Activated CD8-positive, alpha-beta memory T cell treated with anti-CD3 and anti-CD28 coated beads for 48 hours (primary cell): ENCODE measurements around the gene PPM1F.
A peak's percentile ranks its signal among the peaks of the same experiment; 100 is the strongest.

Experiments used
- DNase-seq, 3 experiments: peaks; one replicate each; pipeline ENCODE4 v3.0.0-alpha.2; 2020; ENCODE audit warnings: low read depth in 2 of 3, low spot score in 2 of 3

Gene PPM1F, protein sequence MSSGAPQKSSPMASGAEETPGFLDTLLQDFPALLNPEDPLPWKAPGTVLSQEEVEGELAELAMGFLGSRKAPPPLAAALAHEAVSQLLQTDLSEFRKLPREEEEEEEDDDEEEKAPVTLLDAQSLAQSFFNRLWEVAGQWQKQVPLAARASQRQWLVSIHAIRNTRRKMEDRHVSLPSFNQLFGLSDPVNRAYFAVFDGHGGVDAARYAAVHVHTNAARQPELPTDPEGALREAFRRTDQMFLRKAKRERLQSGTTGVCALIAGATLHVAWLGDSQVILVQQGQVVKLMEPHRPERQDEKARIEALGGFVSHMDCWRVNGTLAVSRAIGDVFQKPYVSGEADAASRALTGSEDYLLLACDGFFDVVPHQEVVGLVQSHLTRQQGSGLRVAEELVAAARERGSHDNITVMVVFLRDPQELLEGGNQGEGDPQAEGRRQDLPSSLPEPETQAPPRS

DNA sequence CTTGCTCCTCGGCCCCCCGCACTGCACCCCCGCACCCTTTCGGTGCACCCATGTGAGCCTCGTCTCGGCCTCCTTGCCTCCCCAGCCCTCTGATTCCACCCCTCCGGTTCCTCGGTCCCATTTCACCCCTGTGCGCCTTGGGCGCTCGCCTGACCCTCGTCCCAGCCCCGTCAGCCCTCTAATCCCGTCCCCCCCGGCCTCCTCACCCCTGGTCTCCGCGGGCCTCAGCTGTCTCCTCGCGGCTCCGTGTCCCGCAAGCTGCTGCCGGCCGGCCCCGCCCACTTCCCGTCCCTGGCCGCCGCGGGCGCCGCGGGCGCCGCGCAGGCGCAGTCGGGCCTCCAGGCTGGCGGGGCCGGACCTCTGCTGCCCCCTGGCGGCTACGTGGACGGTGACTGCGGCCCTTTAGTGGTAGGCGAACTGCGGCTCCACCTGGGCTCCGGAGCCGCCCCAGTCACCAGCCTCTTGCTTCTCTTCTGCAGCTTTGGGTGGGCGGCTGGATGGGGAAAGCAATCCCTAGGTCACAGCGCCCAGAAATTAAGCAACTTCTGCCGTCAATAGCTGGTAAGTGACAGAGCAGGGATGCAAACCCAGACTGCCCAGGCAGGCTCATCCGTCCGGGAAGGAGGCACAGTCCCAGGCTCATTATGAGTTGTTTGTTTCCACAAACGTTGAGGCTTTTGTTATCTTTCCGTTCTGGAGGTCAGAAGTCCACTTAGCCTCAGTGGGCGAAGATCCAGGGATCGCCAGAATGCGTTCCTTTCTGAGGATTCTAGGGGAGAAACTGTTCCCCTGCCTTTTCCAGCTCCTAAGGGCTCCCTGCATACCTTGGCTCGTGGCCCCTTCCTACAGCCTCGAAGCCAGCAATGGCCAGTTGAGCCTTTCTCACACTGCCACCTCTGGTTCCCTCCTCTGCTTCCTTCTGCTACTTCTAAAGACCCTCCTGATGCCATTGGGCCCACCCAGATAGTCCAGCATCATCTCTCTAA lies at the start of gene PPM1F:
Gene PPM1F (minus strand): TSS at position 263 of the 986 bp plus-strand sequence. CDS start 6,800 bp downstream, outside the sequence.
- peak; percentile 80 to 93 (median 90) for DNase-seq

DNA sequence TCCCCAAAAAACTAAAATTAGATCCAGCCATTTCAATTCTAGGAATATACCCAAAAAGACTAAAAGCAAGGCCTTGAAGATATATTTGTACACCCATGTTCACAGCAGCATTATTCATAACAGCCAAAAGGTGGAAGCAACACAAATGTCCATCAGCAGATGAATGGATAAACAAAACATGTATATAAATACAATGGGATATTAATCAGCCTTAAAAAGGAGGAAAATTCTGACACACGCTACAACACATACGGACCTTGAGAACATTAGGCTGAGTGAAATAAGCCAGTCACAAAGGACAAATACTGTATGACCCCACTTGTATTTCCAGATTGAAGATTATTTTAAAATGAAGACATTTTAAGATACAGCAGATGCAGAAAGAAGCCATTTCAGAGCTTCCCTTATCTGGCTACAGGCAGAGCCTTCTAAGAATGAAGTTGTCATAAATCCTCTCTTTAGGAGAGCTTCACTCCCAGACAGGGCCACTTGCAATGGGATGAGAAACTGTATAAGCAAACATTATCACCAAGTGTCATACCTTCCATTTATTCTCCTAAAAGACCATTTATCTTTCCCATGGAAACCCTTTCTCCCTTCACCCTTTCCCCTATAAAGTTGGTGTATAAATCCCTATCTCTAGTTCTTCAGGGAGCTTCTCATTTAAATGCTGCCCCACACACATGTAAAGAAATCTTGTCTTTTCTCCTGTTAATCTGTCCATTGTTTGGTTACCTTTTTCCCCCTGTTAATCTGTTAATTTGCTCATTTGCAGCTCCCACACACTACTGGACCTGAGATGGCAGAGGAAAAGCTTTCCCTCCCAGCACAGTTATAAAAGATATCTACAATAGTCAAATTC lies 49.2 kb upstream of the PPM1F start:
- no peak for DNase-seq

DNA sequence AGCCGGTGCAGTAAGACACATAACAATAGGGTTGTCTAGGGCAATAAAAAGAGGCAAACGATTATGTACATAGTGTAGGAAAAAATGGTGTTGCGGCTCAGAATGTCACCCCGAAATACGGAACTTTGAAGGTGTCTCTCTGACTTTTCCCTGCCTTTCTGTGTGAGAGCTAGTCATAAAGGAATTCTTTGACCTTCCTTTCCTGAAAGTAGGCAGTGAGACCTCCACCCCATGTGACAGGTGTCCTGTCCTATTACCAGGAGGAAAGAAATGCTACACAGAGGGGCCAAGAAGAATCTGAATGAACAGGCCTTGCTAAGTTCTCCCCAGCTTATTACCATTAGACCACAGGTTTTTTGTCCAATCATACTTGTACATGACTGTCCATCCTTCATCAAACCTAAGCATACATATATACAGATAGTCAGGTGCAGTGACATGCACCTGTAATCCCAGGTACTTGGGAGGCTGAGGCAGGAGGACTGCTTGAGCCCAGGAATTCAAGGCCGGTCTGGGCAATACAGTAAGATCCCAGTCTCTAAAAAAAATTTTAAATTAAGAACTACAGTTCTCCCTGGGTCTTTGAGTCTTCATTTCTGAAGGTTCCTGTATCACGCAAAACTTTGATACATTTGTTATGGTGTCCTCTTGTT lies 46.1 kb upstream of the PPM1F start:
- DNase-seq: no peak

DNA sequence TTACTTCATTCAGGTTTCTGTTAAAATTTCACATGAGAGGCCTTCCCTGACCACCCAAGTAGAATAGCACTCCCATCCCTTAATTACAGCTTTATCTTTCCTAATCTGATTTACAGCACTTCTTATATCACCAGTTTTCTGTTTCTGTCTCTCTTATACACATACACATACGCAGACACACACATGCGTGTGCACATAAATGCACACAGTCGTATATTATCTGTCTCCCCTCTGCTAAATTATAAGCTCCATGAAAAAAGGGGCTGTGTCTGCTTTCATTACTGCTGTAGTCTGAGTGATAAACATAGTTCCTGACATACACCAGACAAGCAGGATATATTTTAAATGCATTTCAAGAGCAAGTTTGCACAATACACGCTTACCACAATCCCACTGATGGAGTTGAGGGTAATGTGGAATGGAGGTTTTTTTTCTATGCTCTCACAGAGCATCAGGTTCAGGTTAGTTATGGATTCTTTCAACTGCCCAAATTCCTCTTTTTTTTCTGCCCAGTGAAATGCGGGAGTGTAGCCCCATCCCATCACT lies 43.6 kb upstream of the PPM1F start:
- no peak for DNase-seq

DNA sequence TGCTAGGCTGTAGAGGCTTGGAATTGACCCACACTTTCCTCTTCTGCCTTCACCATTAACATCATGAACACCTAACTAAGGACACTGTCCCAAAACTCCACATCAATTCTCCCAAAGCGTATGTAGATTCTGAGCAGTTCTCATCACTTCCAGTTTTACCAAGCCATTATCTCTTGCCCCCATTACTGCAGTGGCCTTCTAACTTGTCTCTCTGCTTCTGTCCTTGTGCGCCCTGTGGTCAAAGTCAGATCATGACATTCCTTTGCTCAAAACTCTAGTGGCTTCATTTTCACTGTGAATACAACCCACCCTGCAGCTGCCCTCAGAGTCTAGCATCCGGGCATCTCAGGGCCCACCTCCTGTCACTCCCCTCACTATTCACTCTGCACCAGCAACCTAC lies 43.0 kb upstream of the PPM1F start:
- no peak for DNase-seq

DNA sequence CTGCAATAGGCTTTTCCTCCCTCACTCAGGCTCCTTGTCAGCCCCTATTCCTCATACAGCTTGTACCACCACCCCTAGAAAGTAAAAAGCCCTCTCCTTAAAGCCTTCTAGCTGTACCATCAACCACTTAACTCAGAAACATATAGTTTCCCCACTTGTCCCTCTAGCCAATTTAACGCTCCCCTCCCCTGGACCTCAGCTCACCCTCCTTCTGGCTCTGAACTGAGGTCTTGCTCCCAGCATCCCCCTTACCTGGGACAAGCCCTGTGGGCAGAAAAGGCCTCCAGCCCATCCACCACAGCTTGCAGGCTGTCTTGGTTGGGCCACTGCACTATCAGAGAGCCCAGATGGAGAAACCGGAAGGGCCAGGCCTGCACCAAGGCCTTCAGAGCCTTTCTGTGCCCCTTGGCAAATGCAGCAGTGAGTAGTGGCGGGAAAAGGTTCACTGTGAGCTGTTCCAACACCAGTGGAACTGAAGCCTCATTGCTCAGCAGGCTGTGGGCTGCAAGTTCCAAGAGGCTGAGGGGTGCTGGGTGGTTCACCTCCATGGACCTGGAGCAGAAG lies 42.3 kb upstream of the PPM1F start:
- DNase-seq: no peak

DNA sequence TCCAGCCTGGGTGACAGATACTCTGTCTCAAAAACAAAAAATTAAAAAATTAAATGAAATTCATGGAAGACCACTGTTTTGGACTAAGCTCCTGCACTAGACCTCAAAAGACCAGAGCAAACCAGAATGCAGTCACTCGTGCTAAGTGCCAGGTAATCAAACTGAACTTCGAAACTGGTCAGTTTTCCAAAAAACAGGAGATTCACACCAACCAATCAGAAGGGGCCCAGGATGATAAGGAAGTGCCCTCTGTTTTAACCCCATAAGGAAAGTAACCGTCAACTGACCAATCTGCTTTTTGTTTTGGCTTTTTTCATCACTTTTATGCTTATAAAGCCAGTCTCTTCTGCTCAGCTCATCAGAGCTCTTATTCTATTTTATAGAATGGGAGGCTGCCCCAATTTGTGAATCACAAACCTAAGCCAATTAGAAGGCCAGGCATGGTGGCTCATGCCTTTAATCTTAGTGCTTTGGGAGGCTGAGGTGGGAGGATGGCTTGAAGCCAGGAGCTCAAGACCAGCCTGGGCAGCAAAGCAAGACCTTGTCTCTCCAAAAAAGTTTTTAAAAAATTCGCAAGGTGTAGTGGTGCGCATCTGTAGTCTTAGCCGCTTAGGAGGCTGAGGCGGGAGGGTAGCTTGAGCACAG lies 40.1 kb upstream of the PPM1F start:
- DNase-seq: no peak

DNA sequence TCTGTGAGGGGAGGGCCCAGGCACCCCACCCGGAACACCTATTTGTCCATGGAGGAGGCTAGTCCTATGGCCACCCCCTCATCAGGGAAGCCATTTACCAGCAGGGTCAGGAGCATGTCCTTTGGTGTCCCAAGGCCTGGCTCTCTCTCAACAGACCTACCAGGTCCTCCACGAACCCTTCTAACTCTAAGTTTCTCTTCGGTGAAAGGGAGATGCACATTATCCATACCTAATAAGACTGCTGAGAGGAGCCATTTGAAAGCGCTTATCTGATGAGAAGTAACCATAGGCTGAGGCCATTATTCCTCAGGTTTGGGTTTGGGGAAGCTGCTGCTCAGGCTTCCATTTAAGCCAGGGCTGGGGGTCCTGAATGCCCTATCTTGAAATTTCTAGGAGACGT lies 39.1 kb upstream of the PPM1F start:
- no peak for DNase-seq

DNA sequence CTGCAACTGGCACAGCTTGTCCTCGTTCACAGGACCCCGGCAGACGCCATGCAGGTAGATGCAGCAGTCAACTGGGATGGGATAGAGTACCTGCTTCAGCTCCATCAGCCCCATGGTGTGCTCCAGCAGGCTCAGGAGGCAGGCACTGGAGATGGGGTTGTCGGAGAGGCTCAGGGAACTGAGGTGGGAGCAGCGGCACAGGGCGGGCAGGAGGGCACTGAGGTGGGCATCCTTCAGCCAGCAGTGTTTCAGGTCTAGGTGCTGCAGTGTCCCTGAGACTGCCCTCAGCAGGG lies 38.6 kb upstream of the PPM1F start:
- no peak for DNase-seq

DNA sequence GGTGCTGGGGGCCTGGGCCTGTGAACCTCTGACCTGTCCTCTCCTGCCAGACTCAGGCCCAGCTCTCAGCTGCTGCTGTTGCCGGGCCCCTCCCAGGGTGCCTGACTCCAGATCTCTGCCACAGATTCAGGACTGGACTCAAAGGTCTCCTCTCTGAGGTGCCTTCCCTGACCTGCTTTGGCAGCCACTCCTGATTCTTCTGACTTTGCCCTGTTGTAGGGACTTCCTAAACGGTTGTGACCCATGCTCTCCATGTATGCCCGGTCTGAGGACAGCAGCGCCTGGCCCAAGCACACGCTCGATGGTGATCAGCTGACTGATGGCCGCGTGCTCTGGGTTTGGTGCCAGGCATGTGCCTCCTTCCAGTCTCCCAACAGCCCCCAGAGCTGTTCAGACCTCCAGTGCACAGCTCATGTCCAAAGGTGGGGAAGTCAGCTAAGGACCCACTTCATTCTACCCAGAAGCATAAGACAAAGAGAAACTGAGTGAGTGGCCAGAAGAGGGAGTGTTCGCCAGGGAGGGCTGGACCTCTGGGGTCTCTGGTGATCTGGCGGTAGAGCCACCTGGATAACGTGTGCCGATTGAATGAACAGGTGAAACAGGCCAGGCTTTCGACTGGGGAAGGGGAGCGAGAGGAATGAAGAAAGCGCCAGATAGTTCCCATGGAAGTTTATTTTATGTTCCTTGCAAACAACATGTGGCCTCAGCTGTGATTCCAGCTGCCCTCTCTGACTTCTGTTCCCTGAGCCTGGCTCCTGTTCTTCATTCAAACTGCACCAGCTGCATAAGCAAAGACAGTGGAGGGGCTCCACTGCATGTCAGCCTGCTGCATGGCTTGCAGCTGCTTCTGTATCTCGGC lies 38.0 kb upstream of the PPM1F start:
- no peak for DNase-seq

DNA sequence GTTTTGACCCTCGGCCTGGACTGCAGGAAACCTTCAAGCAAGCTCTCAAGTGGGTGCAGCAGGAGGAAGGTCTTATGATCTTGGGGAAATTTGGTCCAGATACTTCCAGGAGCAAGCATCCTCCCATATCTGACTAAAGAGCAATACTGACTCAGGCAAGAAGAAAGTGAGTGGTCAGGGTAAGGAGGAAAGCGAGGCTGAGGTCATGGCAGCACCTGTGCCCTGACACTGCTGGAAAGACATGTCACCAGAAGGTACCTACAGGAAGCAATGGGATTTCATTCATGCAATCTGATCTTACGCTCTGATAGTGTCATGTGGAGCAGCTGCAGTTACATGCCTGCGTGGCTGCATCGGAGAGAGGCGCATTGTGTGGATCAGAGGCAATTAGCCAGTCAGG lies 36.4 kb upstream of the PPM1F start:
- no peak for DNase-seq

DNA sequence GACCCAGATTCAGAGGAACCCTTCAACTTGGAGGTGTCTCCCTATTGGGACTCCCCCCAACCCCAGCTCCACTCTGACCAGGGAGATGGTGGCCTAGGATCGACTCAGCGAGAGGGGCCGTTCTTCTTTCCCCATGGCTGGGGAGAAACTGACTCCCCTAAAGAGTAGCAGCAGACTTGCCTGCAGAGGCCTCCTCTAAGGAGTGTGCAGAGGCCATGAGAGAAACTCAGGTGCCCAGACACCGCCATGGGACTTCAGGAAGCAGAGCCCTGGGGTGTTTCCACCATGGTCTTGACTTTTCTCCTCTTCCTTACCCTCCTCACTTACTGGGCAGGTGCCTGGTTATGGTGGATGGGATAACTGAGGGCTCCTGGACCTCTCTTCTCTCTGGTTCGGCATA lies 32.6 kb upstream of the PPM1F start:
- no peak for DNase-seq

DNA sequence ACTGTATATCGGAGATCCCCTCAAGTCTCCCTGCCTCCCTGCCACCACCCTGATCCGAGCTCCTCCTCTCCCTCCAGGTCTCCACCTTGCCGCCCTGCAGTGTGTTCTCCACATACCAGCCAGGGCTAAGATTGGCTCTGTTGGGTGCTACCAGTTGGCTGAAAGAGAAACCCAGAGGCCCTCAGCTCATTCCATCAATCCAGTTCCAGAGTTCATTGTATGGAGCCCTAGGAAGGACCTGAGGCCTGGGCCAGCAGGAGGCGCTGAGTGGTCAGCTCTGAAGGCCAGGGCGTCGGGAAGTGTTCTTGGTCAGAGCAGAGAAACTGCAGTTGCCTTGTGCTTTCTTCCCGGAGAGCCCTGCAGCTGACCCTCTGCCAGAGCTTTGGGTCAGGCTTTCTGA lies 32.1 kb upstream of the PPM1F start:
- no peak for DNase-seq

DNA sequence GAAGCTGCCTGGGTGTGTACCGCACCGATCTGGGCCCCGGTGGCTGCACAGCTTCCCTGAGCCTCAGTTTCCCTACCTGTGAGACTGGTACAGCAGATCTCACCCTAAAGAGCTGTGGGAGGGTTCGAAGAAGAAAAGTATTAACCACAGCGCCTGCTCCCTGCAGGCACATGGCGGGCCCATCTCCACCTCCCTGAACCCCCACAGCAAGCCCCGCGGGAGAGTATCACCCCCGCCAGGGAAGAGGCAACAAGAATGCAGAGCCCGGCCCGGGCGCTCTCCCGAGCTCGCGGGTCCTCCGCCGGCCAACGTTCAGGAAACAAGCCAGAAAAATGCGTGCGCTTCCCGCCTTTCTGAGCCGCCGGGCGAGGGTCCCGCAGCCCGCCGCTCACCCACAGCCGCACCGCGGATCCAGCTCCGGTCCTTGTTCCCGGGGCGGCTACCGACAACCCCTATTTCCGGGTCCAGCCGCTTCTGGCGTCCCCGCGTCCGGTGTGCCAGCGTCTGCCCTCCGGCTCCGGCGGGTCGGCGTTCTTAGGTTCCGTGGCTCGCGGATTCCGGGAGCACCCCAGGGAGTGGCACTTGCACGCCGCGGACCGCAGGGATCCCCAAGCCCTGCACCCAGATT lies 29.8 kb upstream of the PPM1F start, which contains the start of gene TOP3B:
Gene TOP3B (minus strand): TSS at position 450 of the 628 bp plus-strand sequence. CDS start 7,078 bp downstream, outside the sequence.
- peak; percentile 70 to 85 (median 79) for DNase-seq

DNA sequence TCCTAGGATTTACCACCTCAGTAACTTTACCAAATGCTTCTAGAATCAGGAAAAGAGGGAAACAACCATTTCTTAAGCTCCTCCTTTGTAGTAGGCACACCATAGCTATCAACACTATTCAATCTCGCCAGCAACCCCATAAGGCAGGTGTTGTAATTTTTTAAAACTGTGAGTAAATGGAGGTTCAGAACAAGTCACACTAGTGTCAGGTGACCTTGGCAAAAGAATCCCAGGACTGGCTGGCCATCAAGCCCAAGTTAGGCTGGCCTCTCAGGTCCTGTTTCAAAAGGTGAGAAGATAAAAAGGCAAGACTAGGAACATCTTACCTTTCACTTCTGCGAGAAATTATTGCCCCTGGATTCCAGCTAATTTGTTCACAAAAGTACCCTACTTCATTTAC lies 29.2 kb upstream of the PPM1F start:
- no peak for DNase-seq

DNA sequence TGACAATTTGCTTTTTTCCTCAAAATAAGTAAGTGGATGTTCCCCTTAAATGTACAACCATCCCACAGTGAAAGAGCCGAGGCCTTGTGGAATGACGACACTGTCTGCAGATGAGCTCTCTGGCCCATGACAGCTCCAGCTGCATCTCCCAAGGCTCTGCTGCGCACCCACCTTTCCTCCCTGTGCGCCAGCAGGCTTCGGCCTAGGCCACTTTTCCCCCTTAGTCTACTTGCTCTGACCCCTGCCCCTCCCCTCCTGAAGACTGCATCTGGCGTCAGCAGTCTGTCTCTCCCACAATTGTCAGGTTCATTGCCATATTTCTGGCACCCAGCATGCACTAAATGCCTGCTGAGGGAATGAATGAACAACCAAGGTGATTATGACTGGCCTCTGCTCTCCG lies 27.9 kb upstream of the PPM1F start:
- DNase-seq: no peak

DNA sequence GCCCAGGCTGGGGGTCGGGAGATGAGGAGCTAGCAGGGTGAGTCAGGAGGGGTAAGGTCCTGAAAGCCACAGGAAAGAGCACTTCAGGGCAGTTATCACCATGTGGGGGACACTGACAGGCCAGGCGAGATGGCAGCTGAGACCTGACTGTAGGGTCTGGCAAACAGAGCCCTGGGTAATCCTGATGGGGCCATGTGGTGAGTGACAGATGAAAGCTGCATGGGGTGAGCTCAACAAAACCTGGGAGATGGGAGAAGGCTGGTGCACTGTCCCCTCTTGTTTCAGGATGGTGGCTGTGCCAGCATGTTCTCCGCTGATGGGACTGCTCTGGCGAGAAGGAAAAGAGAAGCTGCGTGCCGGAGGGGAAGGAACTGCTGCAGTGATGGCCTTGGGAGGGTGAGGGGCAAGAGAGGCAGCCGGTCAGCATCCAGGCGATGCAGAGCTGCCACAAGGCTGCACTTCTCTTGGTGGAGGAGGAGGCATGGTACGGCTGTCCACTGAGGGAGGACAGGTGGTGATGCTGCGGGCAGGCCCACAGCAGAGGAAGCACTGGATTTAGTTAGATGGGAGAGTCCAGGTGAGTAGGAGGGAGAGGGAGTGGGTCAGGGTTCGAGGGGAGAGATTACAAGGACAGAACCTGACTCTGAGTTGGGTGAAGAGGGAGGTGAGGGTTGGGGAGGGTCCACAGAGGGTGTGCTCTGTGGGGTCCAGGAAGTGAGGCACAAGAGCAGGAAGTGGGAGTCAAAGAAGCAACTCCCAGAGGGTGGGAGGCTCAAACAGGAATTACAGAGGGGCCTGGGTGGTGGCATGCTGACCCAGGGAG lies 26.1 kb upstream of the PPM1F start:
- DNase-seq: no peak
